HG03064 (cell line): ENCODE results near the gene EBF3.

Source experiments
- ATAC-seq: cut with Tn5 transposase; IDR thresholded peaks from one replicate; pipeline ENCODE4 v1.9.1; 2021; ENCODE audit warnings: low read depth; ENCODE audit not compliant: unreplicated experiment

EBF3 gene

GRCh38 chr10:129842031-129842430 lies 122.0 kb downstream of the EBF3 start:
- no peak for ATAC-seq

GRCh38 chr10:129841590-129841989 lies 122.5 kb downstream of the EBF3 start:
- ATAC-seq, result no peak

GRCh38 chr10:129841071-129841470 lies 123.0 kb downstream of the EBF3 start:
- no peak for ATAC-seq

GRCh38 chr10:129840196-129840590 lies 123.9 kb downstream of the EBF3 start:
- ATAC-seq, result no peak

- ATAC-seq, result no peak
These were observed 124.5 kb downstream of the EBF3 start for GRCh38 chr10:129839285-129840195.

GRCh38 chr10:129838794-129839193 lies 125.3 kb downstream of the EBF3 start:
- no peak for ATAC-seq

GRCh38 chr10:129837909-129838582 lies 126.0 kb downstream of the EBF3 start:
- ATAC-seq, result no peak

GRCh38 chr10:129836253-129836652 lies 127.8 kb downstream of the EBF3 start:
- ATAC-seq, result no peak

GRCh38 chr10:129833994-129834739 lies 129.9 kb downstream of the EBF3 start:
- ATAC-seq, result no peak

GRCh38 chr10:129833468-129833950 lies 130.6 kb downstream of the EBF3 start:
- ATAC-seq, result no peak

- ATAC-seq, result no peak
These were observed 131.3 kb downstream of the EBF3 start for GRCh38 chr10:129832573-129833467.

GRCh38 chr10:129831150-129831549 lies 132.9 kb downstream of the EBF3 start:
- ATAC-seq, result no peak

- ATAC-seq, result no peak
These were observed 138.2 kb downstream of the EBF3 start for GRCh38 chr10:129825826-129826225.

- no peak for ATAC-seq
These were observed 138.9 kb downstream of the EBF3 start for GRCh38 chr10:129825221-129825620.

GRCh38 chr10:129820451-129820850 lies 143.6 kb downstream of the EBF3 start:
- no peak for ATAC-seq

GRCh38 chr10:129816656-129817045 lies 147.4 kb downstream of the EBF3 start:
- no peak for ATAC-seq

- no peak for ATAC-seq
These were observed 148.0 kb downstream of the EBF3 start for GRCh38 chr10:129815898-129816655.

- ATAC-seq, result no peak
These were observed 149.1 kb downstream of the EBF3 start for GRCh38 chr10:129814681-129815646.
